Bronchial epithelial cell (primary cell): Measurements from ENCODE around the gene SCAMP5. TPM values are rescaled to one million over a fixed set of nuclear protein-coding genes. Genes with fewer than 3 reads are reported as not detected.

Experiments used
- DNase-seq: peaks from one replicate; pipeline ENCODE4 v3.0.0-alpha.2; 2010; ENCODE audit warnings: low read depth
- FAIRE-seq: peaks from 2 replicates; lab custom pipeline; 2011; peaks lifted over from hg19 to GRCh38; lab: Jason Lieb, UNC
- H3K27me3 ChIP-seq: 2 replicates; pipeline ENCODE4 v1.5.1; 2011; ENCODE audit warnings: low read length; ENCODE audit not compliant: control insufficient read depth, insufficient read depth
- H3K36me3 ChIP-seq: 2 replicates; pipeline ENCODE4 v1.5.1; 2011; ENCODE audit warnings: low read length; ENCODE audit not compliant: control insufficient read depth, insufficient read depth
- H3K4me3 ChIP-seq: 2 replicates; pipeline ENCODE4 v1.5.1; 2011; ENCODE audit warnings: mild to moderate bottlenecking, low read depth, low read length, control low read depth
- CTCF ChIP-seq: IDR thresholded peaks from 2 replicates; pipeline ENCODE4 v1.5.1; 2011; ENCODE audit warnings: mild to moderate bottlenecking, moderate library complexity, low read length, control low read depth, inconsistent platforms; ENCODE audit not compliant: insufficient read depth, severe bottlenecking
- total RNA-seq: library from RNA; depleted of rRNA; stranded (reverse); fragments of >200 nt; gene quantifications from 2 replicates; pipeline ENCODE4 v1.2.1, GENCODE V29; 2014

Gene SCAMP5
- total RNA-seq, 1 donor from 2014 or later: 1.3 TPM

GRCh38 chr15:74988007-74988800 is 7.2 kb upstream of the SCAMP5 start:
- Histone ChIP-seq H3K4me3 (no peak overlapping the region), H3K27me3 (peaks cover 1% of the 10 kb centered on the region), H3K36me3 (no peaks in the 10 kb centered on the region)
- DNase-seq (peak; percentile 50), FAIRE-seq (no peak)
- peak; percentile 56 for TF ChIP-seq CTCF

DNA sequence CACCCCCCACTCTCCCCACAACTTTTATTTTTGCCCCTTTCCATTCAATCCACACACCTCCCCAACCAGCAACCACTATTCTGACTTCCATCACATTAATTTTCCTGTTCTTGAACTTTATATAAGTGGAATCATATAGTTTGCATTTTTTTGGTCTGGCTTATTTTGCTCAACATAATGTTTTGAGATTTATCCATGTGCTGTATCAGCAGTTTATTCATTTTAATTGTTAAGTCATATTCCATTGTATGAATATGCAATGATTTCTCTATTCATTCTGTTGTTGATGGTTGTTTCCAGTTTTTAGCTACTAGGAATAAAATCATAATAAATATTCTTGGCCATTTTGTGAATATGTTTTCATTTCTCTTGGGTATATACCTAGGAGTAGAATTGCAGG is 5.8 kb upstream of the SCAMP5 start:
- peaks cover 1% of the 10 kb centered on the region for H3K27me3 ChIP-seq
- TF ChIP-seq CTCF: no peak
- FAIRE-seq: no peak

DNA sequence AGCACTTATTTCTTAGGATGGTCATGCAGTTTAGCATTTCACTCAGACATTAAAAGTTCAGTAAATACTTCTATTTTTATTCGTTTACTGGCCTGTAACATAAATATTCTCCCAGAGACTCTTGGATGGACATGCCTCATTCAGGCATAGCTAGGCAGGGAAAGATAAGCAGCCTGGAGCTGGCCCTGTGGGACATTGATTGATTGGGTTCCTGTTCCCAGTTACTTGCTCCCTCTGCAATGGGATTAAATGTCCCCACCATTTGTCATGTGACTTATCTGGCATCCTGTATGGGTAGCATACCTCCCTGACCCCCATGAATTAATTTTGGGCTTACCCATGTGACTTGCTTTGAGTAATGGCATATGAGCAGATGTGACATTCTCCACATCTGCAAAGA is 2.7 kb upstream of the SCAMP5 start:
- Histone ChIP-seq H3K36me3 (no peaks in the 10 kb centered on the region), H3K4me3 (no peak overlapping the region), H3K27me3 (peaks cover 14% of the 10 kb centered on the region)
- FAIRE-seq: peak; percentile 72
- TF ChIP-seq CTCF: no peak
- no peak for DNase-seq

More for the DNA sequence above, 5.8 kb upstream of the SCAMP5 start:
- DNase-seq: no peak
- Histone ChIP-seq H3K4me3 (no peak overlapping the region), H3K36me3 (no peaks in the 10 kb centered on the region)

- no peak for FAIRE-seq
- H3K4me3 ChIP-seq: no peak overlapping the region
- no peak for DNase-seq
- no peaks in the 10 kb centered on the region for H3K36me3 ChIP-seq
- peaks cover 14% of the 10 kb centered on the region for H3K27me3 ChIP-seq
- TF ChIP-seq CTCF: no peak
Observed at GRCh38 chr15:74994236-74994635, 1.1 kb upstream of the SCAMP5 start.

- Histone ChIP-seq H3K27me3 (peaks cover 14% of the 10 kb centered on the region), H3K4me3 (no peak overlapping the region), H3K36me3 (no peaks in the 10 kb centered on the region)
- DNase-seq (no peak), FAIRE-seq (no peak)
- no peak for TF ChIP-seq CTCF
Observed at GRCh38 chr15:74994685-74995084, 678 bp upstream of the SCAMP5 start.
